Embryonic facial prominence (tissue), 1 donor: ENCODE measurements around the gene NUTF2.
"Not testable (repeated sequence)": the region's sequence is repeated elsewhere in the genome, so short reads cannot be mapped to it uniquely, and the experiment has no call there.

ENCODE experiments used
- DNase-seq: peaks from one replicate; pipeline ENCODE4 v3.0.0-alpha.2; 2016; ENCODE audit errors: extremely low spot score

NUTF2 gene

DNA sequence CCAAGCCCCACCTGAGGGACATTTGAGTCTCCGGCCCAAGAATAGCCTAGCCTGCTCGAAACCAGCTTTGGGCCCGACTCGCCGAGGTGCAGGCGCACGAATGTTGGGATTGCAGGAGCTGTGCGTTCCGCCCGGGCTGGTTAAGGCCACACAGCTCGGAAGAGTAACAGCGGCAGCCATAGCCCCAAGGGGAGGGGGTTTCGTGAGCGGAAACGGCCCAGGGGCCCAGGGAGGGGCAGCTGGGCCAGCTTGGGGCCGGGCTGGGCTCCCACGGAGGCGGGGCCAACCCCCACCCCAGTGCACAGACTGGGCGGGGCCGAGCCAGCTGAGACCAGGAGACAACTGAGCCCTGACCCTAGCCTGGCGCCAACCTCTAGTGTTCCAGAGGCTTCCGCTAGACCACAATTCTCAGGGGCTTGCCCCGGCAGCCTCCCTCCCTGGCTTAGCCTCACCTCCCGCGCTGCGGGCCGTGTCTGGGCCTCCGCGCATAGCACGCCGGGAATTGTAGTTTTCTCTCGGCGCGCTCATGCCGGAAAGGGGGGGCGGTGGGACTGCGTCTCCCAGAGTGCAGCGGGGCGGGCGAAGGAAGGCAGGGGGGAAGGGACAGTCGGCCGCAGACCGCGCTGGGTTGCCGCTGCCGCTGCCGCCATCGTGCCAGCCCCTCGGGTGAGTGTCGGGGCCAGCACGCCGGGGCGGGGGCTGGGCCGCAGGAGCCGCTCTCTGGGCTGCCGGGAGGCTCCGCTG, at the start of gene NUTF2:
TSS of gene NUTF2 (plus strand) at position 614 of the 744 bp plus-strand sequence. CDS start 18,198 bp downstream, outside the sequence.
- DNase-seq: peak; percentile 88

DNA sequence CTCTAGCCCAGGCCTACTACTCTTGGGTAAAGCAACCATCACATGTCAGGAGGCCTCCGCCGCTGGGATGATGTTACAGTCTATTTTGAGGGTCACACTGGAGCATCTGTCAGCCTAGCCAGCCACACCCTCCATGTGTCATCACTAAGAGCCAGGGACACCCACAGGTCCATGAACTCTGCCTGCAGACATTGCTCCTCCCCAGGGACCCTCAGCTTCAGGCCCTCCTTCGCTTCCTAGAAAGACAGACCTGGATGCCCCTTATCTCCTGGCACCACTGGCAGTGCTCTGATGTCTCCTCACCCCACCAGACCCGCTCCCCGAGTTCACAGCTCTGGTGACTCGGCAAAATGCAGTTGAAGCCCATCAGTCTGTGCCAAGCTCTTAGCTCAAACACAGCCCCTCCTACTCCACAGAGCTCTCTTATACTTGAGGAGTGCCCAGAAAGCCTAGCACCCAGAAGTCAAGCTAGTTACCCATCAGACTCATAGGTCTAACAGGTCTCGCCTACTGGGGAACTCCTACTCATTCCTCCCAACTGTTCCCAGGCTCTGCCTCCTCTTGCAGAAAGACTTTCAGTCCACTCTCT, 46.3 kb upstream of the NUTF2 start:
- DNase-seq: no peak

DNA sequence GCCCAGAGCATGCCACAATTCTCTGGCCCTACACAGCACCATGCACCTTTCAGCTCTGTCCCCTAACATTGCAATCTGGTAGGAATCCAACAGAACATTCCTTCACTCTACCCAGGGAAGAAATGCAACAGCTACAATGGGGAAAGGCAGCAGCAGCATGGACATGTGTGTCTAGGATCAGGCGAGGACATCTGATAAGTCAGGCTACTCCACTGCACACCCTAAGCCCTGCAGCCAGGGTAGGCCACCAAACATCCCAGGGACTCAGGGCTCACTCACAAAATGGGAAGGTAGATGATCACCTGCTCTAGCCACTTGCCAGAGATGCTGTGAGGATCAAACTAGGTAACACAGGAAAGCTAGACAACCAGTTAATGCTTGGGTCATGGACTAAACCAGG, 45.5 kb upstream of the NUTF2 start:
- DNase-seq: no peak

DNA sequence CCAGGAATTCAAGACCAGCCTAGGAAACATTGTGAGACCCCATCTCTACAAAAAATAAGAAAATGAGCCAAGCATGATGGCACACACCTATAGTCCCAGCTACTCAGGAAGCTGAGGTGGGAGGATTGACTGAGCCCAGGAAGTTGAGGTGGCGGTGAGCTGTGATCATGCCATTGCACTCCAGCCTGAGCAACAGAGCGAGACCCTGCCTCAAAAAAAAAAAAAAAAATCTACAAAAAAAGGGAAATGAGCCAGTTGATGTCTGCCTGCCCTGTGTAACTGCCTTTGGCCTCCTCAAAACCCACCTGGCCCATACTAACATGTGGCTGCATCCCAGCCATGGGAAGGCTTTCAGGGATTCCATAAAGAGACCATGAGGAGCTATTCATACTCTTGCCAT, 44.9 kb upstream of the NUTF2 start:
- no peak for DNase-seq

DNA sequence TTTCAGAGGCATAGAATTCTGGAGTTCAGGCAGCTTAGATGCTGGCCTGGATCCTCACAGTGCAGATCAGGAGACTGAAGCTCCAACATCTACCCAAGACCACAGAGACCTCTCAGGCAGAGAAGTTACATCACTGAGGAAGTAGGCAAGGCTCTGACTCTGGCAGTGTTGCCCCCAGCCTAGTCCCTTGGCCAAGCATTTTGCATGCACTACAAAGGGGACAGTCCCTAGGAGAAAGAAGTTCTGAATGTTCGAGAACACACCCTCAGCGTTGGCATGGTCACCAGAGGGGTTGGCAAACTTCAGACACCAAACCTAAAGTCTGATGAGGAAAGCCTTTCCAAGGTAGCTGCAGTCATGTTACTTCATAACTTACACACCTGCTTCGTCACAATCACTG, 42.8 kb upstream of the NUTF2 start:
- no peak for DNase-seq

DNA sequence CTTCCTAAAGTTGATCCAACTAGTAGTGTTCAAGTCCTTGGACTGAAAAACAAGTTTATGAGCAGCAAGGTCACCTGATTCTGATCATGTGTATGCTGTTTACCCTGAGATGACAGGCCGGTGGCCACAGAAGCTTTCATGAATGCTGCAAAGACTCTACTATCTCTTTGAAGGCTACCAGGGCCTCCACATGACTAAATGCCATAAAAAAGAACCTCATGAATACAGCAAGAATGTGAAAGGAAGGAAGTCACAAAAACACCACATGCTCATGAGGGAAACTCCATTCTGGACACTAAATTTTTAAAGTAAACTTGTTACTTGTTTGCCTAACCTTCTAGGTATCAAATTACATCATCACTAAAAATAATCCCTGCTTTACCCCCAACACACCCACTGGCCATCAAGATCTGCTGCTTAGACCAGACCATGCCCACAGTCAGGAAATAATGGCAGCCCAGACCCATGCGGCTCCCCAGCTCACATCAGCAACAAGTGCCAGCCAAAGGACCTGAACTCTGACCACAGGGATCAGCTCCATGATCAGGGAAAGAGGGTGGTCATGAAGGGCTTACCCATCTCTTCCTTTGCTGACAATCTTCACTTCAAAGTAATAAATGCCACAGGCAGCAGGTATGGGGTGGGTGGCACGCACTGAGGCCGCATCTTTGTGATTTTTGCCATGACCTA, 41.7 kb upstream of the NUTF2 start:
- no peak for DNase-seq

DNA sequence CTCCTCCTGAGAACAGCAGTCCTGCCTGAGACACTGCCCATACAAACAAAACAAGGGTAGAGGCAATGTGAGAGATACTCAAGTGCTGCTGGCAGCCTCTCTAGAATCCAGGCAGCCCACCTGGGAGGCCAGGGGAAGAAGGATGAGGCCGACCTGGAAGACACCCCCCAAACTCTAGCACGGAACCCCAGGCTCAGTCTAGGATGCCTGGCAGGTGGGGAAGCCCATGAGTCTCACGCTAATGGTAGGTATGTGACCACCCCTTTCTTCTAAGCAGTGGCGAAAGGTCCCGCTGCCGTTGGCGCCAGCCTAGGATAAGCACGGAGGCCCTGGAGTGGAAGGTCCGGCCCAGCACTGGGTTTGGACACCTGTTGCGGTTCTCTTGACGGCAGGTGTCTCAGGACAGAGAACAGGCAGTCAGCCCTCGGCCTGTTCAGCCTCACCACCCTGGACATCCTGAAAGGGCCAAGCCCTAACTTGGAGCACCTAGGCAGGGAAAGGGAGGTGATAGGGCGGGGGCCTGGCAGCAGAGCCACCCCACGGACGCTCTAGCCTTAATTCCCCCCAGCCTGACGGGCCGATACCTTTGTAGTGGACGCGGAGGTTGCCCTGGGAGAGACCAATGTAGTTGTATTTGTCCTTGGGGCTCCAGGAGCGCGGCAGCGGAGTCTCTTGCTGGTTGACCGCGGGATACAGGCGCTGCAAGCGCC, 40.9 kb upstream of the NUTF2 start:
- DNase-seq: no peak

DNA sequence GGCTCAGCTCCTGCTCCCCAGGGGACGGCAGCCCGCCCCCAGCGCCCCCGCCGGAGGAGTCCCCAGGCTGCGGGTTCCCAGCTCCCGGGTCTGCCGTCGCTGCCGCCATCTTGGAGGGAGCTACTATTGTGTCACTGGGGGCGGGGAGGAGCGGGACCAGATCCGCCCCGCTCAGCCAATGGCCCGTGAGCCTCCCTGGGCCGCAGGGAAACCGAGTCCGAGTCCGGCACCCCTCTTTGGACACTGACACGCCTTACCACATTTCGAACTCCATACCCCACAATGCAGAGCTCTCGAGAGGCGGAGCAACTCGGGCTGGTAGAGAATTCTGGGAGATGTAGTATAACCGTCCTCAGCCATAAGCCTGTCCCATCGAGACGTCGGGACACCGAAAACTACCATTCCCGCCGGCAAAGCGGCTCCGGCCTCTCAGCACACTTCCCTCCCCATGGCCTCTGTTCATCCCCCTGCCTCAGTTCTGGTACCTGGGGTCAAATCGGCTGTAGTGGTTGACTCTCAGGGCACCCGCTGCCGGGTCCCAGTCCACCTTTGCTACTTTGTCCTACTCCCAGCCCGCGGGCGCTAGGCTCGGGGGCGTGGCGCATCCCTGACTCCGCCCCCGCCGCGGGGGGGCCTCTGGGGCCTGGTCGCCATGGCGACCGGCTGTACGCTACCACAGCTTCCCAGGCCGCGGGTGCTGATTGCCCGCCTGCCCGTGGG, 40.1 kb upstream of the NUTF2 start, which contains the start of the genes RANBP10 and TSNAXIP1:
TSS of gene RANBP10 (minus strand) at position 133 of the 720 bp plus-strand sequence. CDS start at position 109, 24 bp downstream.
TSS of gene TSNAXIP1 (plus strand) at position 462 of the 720 bp plus-strand sequence. CDS start 261 bp downstream, outside the sequence.
- peak; percentile 98 for DNase-seq

DNA sequence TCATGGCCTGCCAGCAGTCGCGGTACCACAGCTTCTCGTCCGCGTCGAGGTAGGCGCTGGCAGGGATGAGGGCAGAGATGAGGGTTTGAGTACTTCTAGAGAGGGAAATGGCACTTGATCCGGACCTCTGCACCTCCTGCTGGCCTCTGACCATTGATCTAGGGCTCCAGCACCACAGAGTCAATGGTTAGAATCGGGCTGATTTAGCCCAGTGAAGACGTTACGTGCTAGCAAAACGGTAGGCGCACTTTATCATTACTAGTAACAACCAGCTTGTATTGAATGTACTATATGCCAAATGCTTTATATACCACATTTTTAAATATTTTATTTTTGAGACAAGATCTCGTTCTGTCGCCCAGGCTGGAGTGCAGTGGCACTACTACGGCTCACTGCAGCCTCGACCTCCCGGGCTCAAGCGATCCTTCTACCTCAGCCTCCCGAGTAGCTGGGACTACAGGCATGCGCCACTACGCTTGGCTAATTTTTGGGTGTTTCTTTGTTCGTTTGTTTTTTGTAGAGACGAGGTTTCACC, 39.5 kb upstream of the NUTF2 start:
- no peak for DNase-seq

DNA sequence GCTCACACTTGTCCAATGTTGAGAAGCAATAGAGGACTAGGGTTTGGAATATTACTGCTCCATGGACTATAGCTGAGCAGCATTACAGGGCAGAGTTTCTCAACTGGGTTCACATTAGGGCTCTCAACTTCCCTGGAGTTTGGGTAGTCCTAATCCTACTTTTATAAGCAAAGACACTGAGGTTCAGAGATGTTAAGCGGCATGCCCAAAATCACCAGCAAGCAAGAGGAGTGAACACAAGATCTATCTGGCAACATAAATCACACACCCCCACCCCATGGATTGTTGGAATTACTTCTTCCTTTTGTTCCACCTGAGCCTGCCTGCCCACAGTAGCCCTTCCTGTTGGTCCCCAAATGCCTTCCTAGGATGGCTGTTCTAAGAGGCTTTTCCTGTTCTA, 34.8 kb upstream of the NUTF2 start:
- DNase-seq: no peak

DNA sequence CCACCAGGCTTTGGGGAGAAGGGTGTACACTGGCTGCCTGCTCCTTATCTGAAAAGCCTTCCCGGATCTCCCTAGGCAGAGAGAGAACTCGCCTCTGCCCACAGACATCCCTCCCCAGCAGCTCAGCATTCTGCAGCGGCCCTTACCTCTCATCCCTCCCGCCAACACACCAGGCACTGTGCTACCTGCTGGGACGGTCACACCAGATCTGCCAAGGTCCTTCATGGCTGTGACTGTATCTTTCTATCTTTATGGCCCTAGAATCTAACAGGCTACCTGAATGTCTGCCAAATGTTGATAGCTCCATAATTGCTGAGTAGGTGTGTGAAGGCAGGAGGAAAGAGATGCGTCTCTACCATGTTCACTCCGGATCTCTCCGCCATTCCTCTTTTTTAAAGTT, 32.2 kb upstream of the NUTF2 start:
- no peak for DNase-seq

DNA sequence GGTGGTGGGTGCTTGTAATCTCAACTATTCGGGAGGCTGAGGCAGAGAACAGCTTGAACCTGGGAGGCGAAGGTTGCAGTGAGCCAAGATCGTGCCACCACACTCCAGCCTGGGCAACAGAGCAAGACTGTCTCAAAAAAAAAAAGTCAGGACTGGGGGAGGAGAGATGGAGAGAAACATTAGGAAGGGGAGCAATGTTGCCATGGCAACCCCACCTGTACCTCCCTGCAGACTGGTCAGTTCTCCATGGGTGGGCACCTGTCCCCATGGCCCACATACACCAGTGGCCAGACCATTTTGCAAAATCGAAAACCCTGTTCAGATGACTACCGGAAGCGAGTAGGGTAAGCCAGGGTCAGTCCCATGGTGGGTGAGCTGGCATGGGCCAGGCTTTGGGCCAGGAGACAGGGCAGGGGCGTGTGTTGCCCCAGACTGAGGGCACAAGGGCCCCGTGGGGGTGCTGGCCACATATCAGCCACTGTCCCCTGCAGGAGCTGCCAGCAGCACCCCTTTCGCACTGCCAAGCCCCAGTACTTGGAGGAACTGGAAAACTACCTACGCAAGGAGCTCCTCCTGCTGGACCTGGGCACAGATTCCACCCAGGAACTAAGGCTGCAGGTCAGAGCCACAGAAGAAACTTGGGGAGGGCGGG, 26.0 kb upstream of the NUTF2 start:
- DNase-seq: no peak

DNA sequence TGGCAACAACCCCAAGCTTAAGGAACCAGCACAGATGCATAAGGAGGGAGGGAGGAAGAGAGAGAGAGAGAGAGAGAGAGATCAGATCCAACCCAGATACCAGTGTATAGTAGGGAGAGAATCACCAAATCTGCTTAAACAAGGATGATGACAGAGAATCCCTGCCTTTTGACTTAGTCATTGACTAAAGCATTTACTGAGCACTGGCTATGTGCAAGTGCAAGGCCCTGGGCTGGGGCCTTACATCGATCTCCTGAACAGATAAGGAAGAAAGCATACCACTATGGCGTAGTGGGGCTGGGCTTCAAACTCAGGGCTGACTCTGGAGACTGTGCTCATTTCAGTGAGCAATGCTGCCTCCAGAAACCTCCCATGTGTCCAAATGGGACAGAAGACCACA, 24.2 kb upstream of the NUTF2 start:
- no peak for DNase-seq

DNA sequence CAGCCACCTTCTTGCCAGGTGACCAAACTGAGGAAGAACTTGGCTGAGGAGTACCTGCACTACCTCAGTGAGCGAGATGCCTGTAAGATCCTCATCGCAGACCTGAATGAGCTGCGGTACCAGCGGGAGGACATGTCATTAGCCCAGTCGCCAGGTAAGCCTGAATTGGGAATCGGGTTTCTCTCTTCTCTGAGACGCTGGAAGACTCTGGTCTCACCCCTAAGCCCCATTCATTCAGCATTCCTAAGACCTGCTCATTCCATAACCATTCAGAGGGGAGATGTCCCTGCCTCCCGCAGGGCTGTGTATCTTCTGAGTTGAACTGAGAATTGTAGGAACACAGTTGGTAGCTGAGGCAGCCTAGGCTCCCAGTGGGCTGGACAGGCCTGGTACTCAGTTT, 21.6 kb upstream of the NUTF2 start:
- no peak for DNase-seq

DNA sequence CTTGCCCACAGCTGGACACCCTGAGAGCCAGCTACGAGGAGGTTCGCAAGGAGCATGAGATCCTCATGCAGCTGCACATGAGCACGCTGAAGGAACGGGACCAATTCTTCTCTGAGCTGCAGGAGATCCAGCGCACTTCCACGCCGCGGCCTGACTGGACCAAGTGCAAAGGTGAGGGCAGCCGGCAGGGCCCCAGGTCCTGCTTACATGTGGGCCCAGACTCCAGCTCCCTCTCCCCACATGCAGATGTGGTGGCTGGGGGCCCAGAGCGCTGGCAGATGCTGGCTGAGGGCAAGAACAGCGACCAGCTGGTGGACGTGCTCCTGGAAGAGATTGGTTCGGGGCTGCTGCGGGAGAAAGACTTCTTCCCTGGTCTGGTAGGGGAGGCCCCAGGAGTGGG, 20.8 kb upstream of the NUTF2 start:
- DNase-seq: no peak

DNA sequence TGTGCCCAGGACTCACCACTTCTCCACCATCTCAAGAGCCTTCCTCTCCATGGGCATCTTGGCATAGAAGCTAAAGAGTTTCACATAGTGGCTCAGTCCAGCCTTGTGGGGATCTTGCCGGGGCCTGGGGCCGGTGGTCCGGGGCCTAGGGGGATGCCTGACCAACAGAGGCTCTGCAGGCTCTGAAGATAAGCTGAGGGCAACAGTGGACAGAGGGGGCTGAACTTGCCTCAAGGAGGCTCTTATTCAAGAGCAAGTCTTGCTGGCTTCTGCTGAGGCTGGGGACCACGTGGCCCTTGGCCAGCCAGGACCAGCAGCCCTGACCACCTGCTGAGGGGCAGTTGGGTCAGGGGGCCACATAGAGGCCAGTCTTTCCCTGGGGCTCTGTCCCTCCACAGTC, 18.1 kb upstream of the NUTF2 start:
- DNase-seq: no peak

DNA sequence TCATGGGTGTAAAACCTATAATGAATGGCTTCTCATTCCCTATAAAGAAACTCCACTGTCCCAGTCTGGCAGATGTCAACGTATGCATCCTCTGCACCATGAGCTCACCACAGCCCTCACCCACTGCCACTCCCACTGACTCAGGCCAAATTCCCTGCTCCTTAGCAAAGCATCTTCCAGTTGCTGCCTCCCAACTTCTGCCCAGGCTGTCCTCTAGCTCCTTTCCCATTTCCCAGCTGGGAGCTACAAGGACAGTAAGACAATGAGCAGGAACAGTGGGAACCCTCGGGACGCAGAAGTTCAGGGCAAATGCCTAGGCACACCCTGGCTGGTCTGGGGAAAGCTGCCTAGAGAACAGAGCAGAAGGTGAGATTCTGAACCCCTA, 13.7 kb upstream of the NUTF2 start:
- no peak for DNase-seq

DNA sequence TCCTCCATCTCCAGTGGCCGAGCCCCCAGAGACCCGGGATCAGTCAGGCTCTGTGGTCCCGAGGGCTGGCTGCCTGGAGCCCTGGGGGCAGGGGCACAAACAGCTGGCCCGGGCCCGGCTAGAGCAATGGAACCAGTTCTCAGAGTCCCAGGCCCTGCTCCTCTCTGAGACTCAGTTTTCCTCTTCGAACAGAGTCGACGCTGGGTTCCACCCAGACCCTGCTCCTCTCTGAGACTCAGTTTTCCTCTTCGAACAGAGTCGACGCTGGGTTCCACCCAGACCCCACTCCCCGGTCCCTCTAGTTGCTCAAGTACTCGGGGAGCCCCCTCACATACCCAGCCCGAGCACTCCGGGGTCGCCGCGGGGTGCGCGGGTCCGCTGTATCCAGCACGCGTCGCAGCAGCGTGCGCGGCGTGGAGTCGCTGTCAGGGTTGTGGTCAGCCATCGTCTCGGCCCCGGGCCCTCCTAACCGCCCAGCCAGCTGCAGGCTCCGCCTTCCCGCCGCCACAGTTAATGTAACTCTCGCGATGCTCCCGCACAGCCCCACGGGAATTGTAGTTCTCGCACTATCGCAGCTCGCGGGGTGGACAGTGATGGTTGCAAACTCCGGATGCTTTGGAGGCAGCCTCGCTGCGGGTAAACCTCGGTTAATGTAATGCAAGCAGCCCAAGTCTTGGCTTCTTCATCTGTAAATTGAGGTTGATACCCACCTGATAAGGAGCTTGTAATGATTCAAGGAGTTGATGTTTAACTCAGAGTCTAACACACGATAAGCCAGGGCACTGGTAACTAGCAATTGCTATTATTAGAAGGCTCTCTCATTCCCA, 13.1 kb upstream of the NUTF2 start:
- peak; percentile 76 for DNase-seq

DNA sequence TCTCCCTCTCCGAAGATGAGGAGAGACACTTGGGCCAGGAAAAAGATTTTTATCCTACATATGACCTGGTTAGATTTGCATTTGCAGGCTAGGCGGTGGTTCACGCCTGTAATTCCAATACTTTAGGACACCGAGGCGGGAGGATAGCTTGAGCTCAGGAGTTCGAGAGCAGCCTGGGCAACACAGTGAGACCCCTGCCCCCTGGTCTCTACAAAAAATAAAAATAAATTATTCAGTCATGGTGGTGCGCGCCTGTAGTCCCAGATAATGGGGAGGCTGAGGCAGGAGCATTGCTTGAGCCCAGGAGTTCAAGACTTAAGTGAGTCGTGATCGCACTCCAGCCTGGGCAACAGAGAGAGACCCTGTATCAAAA, 12.5 kb upstream of the NUTF2 start:
- DNase-seq: no peak

DNA sequence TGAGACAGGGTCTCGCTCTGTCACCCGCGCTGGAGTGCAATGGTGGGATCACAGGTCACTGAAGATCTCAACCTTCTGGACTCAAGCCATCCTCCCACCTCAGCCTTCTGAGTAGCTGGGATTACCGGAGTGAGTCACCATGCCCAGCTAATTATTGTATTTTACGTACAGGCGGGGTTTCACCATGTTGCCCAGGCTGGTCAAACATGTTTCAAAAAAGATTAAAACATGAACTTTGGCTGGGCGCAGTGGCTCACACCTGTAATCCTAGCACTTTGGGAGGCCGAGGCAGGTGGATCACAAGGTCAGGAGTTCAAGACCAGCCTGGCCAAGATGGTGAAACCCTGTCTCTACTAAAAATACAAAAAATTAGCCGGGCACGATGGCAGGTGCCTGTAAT, 9.5 kb upstream of the NUTF2 start:
- not testable (repeated sequence) for DNase-seq
